Mucosa of gallbladder (tissue), 1 donor: ENCODE measurements around the gene OSBP2. TPM values are rescaled to one million over a fixed set of nuclear protein-coding genes. Genes with fewer than 3 reads are reported as not detected.

Experiments used
- DNase-seq: peaks from one replicate; pipeline ENCODE4 v3.0.0-alpha.2; 2020; ENCODE audit warnings: low spot score
- total RNA-seq: library from RNA; stranded (reverse); gene quantifications from one replicate; pipeline ENCODE4 v1.2.1, GENCODE V29; 2021
- donor health status: DM: no; HTN: no; CAD: no.

Gene OSBP2
- total RNA-seq, 1 donor from 2014 or later, result 10.4 TPM

DNA sequence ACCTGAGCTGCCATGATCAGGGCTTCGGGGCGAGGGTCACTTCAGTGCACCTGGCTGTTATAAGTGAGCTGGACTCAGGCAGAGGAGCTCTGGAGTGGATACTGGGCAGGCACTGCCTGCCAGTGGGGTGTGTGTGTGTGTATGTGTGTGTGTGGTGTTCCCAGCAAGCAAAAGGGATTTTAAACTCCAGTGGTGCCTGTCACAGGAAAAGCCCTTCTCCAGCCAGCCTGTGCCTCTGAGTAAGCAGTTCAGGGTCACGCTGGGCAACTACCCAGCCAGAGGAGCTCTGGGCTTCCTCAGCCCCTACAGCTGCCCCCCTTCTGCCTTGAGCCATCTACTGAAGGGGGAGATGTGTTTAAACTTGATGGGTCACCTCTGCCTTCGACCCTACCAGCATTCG lies 109.0 kb downstream of the OSBP2 start:
- no peak for DNase-seq

DNA sequence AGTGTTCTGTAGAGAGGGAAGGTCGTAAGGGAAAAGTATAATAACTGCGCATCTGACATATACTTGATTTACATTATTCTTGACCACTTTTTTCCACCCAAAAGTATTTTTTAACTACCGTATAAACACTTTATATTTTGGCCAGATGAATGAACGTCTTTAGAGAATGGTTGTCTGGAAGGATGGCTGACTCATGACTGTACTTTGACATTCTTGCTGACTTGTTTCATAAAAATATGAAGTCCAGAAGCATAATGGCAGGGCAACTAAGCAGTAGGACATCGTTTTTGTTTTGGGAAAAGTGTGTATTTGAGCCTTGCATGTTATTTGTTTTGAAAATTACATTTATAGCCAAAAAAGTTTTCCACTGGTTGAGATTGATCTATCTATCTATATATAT lies 110.0 kb downstream of the OSBP2 start:
- DNase-seq, result no peak

DNA sequence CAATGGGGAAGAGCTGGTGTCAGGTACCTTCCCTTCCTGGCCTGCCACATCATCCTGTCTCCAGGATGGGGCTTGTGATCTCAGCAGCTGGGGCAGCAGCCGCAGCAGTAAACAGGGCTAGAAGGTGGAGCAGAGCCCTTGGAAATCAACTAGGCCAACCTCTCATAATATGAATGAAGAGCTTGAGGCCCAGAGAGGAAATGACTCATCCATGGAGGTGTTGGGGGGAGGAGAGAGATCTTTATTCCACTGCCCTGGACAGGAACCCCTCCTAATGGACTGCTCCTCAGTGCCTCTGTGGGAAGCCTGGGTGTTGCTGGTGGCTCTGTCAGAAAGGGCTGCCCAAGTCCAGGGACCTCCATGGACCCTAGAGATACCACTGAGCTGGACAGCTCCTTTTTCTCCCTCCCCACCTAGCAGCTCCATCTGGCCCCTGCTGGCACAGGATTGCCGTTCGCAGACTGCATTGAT lies 111.8 kb downstream of the OSBP2 start:
- no peak for DNase-seq

DNA sequence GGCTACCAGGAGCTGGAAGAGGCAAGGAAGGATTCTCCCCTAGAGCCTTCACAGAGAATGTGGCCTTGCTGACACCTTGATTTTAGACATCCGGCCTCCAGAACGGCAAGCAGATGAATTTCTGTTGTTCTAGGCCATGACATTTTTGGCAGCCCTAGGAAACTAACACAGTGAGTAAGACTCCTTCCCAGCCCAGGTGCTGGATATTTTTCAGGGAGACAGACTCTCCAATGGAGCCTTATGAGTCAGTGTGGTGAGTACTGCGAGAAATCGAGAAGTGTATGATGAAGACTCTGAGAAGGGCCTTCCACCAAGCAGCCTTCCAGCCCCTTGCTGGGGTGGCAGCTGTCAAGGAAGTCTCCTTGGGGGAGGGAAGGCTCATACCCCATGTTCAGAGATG lies 114.4 kb downstream of the OSBP2 start:
- no peak for DNase-seq

DNA sequence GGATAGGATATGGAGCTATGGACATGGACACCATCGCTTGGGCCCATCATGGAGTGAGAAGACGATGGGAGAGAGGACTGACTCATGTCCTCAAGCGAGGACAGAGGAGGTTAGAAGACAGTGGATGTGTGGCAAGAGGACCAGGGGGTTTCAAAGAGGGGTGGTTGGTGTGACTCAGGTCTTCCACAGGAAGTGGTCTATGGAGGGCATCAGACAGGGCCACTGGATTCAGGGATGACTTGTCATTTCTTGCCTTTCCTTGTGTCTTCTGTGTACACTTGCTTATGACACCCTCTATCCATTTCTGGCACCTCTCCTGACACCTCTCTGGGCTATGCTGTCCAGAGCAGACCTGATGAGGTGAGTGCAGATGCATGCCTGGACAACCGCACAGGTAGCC lies 115.4 kb downstream of the OSBP2 start:
- DNase-seq, result no peak

DNA sequence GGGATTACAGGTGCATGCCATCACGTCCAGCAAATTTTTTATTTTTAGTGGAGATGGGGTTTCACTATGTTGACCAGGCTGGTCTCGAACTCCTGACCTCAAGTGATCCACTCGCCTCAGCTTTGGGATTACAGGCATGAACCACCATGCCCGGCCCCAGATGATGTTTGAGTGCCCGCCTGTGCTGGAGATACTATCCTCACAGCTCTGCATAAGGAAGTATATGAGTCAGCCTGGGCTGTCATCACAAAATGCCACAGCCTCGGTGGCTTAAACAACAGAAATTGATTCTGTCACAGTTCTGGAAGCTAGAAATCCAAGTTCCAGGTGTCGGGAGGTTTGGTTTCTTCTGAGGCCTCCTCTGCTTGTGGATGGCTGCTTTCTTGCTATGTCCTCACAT lies 119.3 kb downstream of the OSBP2 start:
- DNase-seq, result no peak

DNA sequence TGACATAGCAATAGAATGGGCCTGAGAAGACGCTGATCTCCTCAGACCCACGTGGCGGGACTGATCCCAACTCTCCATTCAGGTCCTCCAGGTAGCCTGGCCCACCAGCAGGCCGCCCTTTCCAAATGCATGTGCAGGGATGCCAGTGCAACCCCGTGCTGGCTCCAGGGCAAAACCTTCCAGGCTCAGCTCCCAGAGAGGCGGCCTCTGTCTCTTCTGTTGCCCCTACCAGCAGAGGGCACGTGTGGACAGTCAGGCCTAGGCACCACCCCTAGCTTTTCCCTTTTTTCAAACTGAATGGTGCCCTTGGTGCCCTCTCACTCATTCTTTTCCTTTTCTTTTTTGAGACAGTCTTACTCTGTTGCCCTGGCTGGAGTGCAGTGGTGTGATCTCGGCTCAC lies 121.7 kb downstream of the OSBP2 start:
- no peak for DNase-seq

DNA sequence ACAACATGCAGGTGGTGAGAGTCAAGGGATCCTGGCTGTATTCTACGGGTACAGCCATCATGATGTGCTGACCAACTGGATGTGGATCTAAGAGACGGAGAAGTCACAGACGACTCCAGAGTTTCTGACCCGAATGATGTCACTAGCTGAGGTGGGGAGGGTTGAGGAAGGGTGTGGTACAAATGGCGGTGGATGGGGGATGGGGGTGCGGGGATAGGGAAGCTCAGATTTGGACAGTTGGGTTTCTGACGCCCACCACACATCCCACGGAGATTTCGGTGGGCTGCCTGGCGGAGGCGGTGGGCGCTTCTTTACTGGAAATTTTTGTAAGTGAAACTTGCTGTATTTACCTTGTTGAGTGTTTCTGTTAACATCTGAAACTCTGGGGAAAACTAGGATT lies 126.7 kb downstream of the OSBP2 start:
- DNase-seq, result no peak

DNA sequence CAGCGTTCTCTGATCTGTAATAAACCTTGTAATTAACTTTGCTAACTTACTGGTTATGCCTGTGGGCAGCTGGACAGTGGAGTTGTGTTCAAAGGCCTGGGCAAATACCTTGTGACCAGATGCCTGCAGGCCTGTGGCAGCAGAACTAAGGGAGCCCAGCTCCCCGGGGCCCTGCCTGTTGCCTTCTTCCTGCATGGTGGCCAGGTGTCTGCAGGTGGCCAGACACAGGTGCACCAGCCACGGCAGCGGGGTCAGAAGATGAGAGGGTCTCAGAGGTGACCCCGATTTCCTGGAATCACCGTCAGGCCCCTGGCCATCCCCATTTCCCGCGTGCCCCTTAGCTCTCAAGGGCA lies 127.2 kb downstream of the OSBP2 start:
- DNase-seq, result no peak

DNA sequence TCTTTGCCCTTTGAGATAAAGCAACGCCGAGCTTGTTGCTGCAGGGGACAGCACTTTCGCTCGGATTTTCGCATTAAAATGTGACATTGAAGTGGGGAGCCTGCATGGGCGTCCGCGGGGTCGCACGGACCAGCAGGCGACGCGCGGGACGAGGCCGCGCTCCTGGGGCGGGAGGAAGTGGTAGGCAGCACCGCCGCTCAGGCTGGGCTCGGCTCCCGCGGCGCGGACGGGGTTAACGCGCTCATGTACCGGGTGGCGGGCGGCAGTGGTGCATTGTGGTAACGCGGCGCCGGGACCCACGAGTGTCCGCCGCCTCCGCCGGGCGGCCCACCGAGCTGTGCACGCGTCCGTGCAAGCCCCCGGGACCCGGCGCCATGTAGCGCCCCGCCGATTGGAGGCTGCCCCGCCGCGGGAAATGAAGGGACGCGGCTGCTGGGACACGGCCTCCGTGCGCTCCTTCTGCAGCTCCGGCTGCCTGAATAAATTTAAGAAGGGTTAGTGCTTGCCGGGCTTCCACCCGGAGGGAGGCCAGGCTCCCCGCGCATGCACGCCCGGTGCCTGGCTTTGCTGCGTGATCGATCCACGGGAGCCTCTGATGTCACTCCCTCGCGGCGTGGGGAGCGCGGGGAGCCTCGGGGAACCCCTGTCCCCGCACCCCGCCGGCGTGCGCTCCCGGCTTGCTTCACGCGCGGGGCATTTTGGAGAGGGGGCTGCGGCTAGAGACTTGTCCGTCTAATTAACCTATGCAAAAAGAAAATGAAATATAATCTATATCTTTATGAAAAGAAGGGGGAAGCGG lies 127.7 kb downstream of the OSBP2 start:
- DNase-seq, result no peak

DNA sequence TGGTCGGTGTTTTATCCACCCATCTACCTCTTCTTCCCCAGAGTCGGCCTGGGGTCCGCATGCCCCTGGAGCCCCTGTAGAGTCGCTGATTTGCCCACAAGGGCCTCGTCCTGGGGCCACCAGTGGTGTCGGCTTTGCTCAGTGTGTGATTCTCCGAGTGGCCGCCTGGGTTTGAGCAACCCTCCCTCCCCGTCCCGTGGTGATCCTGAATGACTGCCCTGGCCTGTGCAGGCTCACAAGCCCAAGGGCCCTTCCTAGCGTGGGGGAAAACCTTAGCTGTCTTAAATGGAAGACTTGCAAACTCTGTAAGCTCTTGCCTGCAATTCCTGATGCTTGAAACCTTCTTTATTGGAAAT lies 128.3 kb downstream of the OSBP2 start:
- DNase-seq, result no peak

DNA sequence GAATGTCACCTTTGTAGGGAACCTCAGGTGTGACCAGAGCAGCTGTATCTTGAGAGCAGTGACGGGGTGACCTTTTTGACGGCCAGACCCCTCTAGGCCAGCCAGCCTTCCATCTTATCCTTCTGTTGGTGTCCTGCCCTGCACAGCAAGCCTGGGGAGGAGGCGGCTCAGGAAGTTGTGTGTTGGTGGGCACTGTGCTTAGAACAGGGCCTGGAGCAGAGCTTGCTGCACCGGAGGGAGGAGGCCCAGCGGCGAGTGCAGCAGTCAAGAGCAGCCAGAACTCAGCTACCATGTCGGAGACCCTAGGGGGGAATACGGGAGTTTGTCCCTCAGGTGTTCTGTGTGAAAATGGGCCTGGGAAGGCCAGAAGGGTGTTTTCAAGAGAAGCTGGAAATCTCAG lies 129.4 kb downstream of the OSBP2 start:
- no peak for DNase-seq

DNA sequence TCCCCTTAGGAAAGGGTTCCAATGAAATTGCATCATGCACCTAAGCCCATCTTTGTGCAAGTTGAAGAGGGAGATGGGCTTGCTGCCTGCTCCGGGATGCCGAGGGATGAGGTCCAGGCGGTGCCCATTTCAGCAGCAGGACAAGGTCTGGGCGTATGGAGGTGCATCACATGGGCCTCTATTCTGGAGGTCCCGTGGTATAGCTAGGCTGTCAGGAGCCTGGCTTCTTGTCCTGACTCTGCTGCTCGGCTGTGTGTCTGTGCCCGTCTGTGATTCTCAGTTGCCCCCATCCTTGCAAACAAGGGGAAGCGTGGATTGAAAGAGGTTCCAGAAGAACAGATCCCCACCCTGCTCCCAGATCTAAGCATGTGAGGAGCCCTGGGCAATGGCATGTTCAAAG lies 130.0 kb downstream of the OSBP2 start:
- no peak for DNase-seq

DNA sequence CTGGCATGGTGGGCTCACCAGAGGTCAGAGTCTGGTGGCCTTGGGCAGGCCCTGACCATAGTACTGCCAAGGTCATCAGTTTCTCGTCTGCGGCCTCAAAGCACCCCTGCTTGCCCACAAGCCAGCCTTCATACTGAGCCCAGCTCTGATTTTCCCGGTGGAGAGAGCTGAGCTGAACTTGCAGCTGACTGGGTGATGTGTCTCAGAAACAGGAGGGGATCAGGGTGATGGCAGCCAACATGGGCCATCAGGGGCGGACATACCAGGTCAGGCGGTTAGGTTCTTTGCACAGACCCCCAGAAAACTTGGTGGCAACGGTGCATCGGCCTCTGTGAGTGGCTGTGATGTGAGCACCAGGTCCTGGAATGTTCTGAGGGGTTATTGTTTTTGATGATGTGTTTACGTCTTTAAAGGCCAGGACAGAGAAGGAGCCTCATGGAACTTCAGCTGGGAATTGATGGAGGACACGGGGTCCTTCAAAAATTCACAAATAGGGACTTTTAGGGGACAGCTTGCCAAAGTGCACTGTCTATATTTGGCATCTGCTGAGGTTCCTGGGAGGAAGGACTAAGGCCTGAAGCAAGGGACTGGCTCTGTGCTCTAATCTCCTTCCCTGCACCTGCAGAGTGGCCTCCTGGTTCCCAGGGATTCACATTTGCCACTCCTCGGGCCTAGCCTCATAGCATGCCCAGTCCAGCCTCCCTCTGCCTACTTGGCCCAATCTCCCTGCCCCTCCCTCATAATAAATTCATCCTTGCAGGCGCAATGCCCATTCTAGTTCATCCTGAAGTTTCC lies 131.2 kb downstream of the OSBP2 start:
- DNase-seq, result no peak

DNA sequence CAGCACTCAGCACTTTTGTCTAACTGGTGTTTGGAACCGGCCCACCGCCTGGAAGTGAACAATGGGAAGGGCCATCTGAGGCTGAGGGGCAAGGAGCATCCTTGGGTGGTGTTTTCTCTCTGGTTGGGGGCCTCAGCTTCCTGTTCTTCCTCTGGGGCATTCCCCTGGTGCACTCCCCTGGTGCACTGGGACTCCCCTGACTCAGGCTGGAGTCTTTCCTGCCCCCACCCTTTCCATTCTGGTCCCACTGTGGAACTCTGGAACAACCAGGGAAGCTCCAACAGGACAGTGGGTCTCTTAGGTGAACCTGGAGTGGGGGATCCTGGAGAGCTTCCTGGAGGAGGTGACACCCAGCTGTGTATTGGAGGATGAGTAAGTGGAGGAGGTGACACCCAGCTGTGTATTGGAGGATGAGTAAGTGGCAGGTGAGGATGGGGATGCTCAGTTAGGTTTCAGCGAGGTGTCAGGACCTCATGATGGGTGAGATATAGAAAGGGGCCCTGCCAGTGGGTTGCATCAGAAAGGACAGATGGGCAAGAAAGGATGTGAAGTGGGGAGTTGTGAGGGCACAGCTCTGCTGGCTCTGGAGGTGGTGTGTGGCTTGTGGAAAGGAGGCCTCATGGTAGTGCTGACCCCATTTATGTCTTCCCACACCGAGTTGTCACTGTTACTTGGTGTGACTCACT lies 132.1 kb downstream of the OSBP2 start:
- DNase-seq, result no peak

DNA sequence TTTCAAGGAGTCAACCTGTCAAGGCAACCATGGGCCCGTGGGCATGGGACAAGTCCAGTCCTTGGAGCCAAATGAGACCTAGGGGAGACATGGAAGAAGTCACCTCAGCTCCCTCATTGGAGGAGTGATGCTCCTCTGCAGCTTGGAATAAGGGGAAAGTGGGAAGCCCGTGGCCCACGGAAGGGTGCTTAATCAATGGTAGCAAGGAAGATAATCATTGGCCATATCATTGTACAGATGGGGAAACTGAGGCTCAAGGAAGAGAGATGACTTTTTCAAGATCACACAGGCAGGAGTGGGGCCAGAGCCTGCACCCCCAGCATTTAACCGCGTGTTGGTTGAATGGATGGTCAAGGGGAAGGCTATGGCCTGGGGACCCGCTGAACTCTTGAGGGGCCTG lies 133.0 kb downstream of the OSBP2 start:
- DNase-seq, result no peak

DNA sequence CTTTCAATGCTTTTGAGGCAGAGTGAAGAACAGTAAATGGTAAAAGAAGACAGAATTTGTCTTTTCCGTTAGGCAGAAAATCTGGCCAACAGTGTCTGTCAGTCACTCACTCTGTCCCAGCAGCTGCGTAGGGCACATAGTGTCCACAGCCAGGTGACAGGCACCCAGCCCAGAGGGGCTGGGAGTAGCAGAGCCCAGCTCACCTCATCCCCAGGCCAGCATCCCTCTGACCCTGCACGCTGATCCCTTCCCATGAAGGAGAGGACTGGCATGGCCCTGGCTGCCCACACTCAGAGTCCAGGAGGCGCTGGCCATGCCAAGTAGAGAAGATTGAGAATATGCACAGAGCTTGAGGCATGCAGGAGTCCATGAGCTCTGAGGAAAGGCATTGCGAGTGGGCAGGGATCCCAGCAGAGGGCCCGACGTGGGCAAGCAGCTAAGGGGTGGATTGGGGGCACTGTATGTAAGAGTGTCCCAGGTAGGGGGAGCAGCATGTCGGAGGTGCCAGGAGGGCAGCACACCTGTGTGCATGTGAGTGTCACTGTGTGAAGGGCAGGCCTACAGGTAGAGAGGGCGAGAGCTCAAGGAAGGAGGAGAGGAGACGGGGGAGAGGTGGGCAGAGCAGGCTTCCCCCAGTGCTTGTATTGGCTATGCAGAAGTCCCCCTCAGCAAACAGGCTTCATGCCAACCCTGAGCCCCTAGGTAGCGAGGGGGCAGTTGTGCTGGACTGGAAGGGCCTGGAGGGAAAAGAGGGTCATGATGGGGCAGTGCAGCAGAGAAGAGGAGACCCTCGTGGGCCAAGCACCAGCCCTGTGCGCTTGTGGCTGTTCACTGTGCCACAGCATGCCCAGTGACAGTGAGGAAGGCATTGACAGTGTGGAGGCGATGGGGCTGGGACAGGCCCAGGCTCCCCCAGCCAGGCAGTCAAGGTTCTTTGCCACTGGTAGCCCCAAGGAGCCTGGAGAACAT lies 133.8 kb downstream of the OSBP2 start:
- no peak for DNase-seq

DNA sequence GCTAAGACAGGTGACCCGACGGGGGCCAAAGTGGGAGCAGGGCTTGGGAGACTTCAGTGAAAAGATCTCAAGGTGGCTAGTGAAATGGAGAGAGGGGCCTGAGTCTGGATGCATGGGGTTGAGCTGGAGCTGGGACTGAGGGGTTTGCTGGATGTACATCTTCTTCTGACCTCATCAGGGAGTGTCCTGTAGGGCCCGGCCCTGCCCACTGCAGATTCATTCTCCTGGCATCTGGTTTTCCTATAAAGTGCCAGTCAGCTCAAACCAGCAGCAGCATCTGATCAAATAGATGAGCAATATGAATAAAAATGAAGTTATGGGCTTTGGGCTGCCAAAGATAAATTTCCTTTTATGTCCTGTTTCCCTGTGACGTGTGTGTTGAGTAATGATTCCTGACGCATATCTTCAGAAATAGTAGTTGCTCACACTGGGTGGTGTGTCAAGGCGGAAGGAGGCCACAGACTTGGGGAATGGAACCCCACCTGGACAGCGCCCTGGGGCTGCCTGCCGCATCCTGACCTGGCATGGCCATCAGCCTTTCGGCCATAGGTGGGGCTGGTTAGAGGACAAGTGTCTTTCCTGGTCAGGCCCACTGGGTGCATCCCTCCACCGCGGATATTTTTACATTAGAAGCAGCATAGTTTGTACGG lies 135.4 kb downstream of the OSBP2 start:
- no peak for DNase-seq

DNA sequence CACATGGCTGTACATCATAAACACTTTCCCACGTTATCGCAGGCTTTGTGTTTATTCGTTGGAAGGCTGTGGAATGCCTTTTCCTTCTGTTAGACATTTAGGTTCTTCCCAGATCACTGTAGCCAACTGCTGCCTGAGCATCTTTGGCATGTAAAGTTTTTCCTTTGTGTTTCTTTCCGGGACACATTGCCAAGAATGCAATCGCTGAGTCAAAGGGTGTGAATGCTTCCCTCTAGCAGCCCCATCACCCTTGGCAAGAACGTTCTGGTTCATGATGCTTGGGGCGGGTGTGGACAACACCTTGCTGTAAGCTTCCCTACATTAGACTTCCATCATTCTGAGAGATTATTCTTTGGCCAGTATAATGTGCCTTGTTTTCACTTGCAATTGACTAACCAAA lies 136.2 kb downstream of the OSBP2 start:
- DNase-seq, result peak; percentile 79

DNA sequence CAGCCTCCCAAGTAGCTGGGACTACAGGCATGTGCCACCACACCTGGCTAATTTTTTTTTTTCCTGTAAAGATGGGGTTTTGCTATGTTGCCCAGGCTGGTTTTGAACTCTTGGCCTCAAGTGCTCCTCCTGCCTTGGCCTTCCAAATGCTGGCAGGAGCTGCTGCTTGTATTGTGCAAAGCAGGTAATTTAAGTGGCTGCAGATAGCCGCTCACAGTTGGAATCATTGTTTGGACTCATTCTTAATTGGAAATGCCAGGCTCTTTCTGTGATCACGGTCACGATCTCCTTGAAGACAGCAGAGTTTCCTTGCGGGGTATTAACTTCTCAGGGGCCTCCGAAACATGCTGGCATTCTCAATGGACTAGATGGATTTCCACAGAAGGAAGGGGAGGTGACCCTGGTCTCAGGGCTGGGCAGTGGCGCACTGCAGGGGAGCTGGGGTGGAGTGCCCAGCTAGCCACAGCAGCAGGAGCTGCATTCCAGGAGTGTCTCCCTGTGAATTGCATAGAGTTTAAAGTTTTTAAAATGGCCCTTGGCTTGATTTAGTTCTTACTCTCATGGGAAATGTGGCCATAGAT lies 137.8 kb downstream of the OSBP2 start:
- DNase-seq, result no peak

DNA sequence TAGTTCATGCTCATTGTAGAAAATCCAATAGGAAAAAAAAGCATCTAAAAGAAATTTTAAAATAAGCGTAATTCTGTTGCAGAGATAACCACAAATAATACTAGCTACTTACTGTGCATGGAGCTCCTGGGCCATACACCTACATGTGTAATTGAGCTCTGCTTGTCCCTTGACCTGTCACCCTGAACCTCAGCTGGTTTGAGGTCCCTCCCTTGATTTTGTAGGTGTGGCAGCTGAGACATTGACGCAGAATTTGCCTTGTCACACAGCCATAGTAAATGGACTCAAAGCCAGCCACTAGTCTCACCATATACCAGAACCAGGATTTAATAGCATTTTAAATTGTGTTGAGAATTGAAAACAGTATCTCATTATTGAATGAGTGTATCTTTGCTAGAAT lies 138.6 kb downstream of the OSBP2 start:
- no peak for DNase-seq
